Stimulated activated CD4-positive, alpha-beta T cell treated with anti-CD3 and anti-CD28 coated beads, Interleukin-1b, Interleukin-23, amount 100 ng/mL, for 1 hour (primary cell): ENCODE results near the gene ATF7.
"Not testable (repeated sequence)": the region's sequence is repeated elsewhere in the genome, so short reads cannot be mapped to it uniquely, and the experiment has no call there.

Experiments used
- DNase-seq, 2 donors: peaks; one replicate each; pipeline ENCODE4 v3.0.0-alpha.2; 2020; ENCODE audit warnings: low read depth in 2 of 2

The ATF7 gene

GRCh38 chr12:53626702-53627169 lies 554 bp upstream of the ATF7 start:
- DNase-seq, result no peak

GRCh38 chr12:53625373-53625945 lies 723 bp downstream of the ATF7 start:
- no peak for DNase-seq

DNA sequence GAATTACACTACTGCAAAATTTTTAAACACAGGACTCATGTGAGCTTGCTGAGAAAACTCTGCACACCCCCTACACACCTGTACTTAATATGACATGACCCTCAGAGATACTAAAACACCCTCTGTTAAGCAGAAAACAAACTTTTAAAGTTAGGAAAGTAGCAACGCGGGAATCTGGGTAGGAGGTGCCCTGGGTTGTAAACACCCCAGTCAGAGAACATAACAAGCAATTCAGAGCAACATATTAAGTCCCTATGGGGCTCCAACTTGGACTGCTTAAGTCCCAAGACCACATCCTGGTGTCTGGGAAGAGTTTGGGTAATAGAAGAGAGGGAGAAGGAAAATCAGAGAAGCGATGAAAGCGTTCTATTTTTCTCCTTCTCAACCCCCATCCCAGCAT lies 1.2 kb downstream of the ATF7 start:
- no peak for DNase-seq

DNA sequence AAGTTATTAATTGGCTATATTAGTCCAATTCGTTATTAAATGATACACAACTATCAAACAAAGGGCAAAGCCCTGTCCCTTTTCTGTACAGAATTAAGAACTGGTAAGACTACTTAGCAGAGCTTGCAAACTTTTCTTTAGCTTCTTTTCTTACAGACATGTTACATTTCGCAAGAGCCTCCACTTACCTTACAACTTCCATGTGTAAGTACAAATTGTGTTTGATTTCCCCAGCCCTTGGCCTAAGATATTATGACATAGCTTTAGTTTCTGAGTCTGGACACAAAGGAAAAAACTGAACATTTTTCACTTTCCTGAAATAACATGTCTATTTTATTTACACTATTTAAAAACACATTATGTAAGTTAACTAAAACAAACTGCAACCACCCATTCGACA lies 1.7 kb downstream of the ATF7 start:
- DNase-seq, result no peak

DNA sequence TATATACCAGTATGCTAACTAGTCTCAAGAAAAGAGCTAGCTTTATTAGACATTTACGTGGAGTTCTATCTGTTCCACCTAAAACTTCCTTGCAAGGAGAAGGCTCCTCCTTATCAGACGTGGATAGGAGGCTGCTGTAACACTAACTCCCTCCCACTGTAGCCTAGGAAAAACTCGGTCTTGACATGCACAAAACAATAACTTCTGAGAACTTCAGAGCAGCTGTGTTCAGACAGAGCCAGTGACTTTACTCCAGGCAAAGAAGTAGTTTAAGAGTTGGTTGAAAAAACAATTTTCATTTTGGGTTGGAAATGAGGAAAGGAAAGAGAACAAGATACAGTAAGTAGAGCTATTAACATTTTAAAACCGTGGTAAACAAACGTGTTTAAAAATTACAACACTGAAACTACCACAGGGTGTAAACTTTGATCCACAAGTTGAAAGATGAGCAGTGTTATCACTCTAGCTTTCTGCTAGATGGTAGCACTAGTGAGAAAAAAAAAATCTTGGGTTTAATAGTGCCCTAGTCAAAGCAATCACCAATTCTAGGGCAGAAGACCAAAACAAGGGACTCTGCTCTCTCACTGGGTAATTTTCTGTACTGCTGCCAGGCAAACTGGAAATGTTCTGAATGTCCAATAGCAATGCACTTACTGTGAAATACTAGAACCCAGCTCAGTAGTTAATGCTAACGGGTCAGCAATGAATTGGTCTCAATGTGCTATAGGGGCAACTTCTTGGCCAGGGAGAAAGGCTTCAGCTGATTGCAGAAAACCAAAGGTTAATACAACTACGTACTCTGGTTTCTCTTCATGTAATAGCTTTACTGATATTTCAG lies 2.4 kb downstream of the ATF7 start:
- DNase-seq, result no peak

- DNase-seq, result no peak
Measured at GRCh38 chr12:53622724-53623123, 3.5 kb downstream of the ATF7 start.

- DNase-seq, result no peak
Measured at GRCh38 chr12:53618275-53618674, 7.9 kb downstream of the ATF7 start.

GRCh38 chr12:53617700-53618099 lies 8.5 kb downstream of the ATF7 start:
- no peak for DNase-seq

GRCh38 chr12:53616950-53617349 lies 9.2 kb downstream of the ATF7 start:
- no peak for DNase-seq

- no peak for DNase-seq
Measured at GRCh38 chr12:53613821-53614220, 12.4 kb downstream of the ATF7 start.

GRCh38 chr12:53612978-53613377 lies 13.2 kb downstream of the ATF7 start:
- DNase-seq, result no peak

- no peak for DNase-seq
Measured at GRCh38 chr12:53611304-53611703, 14.9 kb downstream of the ATF7 start.

DNA sequence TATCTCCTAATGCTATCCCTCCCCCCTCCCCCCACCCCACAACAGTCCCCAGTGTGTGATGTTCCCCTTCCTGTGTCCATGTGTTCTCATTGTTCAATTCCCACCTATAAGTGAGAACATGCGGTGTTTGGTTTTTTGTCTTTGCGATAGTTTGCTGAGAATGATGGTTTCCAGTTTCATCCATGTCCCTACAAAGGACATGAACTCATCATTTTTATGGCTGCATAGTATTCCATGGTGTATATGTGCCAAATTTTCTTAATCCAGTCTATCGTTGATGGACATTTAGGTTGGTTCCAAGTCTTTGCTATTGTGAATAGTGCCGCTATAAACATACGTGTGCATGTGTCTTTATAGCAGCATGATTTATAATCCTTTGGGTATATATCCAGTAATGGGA lies 19.5 kb downstream of the ATF7 start:
- not testable (repeated sequence) for DNase-seq

DNA sequence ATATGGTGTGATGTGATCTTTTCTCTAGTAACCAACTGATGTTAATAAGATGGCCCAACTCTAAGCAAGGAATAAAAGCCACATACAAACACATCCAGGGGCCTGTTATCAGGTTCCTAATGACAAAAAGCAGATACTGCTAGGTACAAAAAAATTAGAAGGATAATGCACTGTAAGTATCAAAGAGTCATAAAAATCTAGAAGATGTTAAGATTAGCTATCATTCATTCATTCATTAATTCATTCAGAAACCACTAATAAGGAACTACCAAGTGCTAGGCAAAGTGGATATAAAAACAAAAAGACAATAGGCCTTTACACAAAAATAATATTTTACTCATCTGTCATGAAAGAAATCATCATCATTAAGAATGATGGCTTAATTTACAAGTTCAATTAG lies 21.6 kb downstream of the ATF7 start:
- no peak for DNase-seq

- DNase-seq, result no peak
Measured at GRCh38 chr12:53603804-53604203, 22.4 kb downstream of the ATF7 start.

GRCh38 chr12:53603196-53603595 lies 23.0 kb downstream of the ATF7 start:
- DNase-seq, result no peak

DNA sequence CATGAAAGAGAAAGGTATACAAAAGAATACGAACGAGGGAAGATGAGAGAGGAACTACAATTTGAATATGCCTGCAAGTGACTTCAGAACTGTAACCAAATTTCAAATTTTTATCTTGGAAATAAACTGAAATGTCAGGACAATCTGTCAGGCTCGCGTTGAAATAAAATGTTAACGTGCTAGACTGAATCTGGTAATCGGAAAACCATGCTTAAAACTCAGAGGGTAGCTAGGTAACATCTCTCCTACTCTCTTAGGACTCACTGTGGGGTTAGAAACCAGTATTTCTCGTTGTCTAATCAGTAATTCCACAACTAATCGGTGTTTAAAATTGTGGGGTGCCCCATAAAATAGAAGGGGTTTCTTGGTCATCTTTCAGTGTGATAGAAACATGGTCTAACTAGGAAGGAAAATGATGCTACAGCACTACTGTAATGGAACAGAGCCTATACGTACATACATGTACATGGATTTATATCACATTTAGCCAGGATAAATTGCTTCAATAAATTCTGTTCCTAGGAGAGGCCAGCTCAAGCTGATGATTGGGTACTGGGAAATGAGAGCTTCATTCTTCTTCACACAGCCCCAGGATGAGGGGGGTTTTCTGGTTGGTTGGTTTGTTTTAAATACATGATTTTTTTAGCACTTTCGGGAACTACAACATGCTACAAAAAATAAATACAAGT lies 23.9 kb downstream of the ATF7 start:
- DNase-seq, result no peak

DNA sequence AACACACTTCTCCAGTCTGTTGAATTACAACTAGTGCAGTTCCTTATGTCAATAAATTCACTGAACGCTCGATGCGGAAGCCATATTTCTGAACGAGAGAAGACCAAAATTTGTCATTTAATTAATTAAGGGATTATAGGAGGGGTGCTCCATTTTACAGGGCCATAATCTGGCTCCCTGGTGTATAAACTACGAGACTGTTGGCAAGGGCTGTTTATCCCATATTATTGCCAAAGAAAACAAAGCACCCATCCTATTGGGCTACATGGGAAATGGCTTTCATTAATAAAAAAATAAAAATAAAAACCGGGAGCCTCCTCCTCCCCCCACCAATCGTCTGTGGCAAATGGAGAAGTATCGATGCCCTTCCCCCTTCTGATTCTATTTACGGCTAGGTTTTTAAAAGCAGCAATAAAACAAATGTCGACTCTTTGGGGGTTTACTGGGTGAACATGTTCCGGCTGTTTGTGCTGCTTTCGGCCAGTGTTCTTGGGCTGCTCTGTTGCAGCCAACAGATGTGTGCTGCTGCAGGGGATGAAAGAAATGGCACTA lies 24.8 kb downstream of the ATF7 start:
- no peak for DNase-seq

- DNase-seq, result no peak
Measured at GRCh38 chr12:53600490-53601295, 25.5 kb downstream of the ATF7 start.

DNA sequence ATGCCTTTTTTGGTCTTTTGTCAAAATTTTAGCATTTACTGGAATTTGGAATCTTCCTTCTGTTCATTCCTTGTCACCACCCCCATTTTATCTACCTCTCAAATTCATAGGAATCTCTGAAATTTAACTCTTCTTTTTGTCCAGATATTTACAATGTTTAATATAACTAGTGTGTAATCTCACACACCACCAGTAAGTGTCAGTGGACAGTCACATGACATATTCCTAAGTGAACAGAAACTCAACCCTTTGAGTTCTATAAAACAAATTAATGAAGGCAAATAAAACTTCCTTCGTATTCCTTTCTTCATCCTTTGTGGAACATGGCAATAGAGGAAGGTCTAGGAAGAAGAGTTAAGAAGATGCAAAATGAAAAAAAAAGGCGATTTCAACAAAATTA lies 26.6 kb downstream of the ATF7 start:
- DNase-seq, result no peak

- DNase-seq, result not testable (repeated sequence)
Measured at GRCh38 chr12:53598971-53599370, 27.2 kb downstream of the ATF7 start.

- DNase-seq, result no peak
Measured at GRCh38 chr12:53596920-53597363, 29.2 kb downstream of the ATF7 start.
